HepG2 (cell line): ENCODE measurements around the gene NCCRP1. TPM values are rescaled to one million over a fixed set of nuclear protein-coding genes. Genes with fewer than 3 reads are reported as not detected.

Source experiments
- ATAC-seq: fragments of 200-7000 bp; cut with Tn5 transposase; 3 replicates; pipeline ENCODE4 v1.9.1; 2020; ENCODE audit warnings: mild to moderate bottlenecking, moderate library complexity
- BruUV-seq: library from RNA; stranded (reverse); fragments of 400-500 nt; replicated peaks from 2 replicates; lab custom pipeline; 2021; lab: Mats Ljungman, UMichigan
- CTCF ChIA-PET: fragments of 300-600 bp; formaldehyde crosslinking; extraction: SDS; loops from one replicate; lab custom pipeline; 2021; ENCODE audit warnings: low total read pairs, inconsistent platforms, low intra/inter-chr PET ratio; lab: Yijun Ruan, JAX
- POLR2A ChIA-PET: fragments of 350-600 bp; sonication (Branson Sonifier 250); formaldehyde crosslinking; loops from one replicate; lab custom pipeline; 2020; ENCODE audit warnings: antibody characterized with exemption, inconsistent platforms; lab: Yijun Ruan, JAX
- DNase-seq: peaks from one replicate; pipeline ENCODE4 v3.0.0-alpha.2; 2015; ENCODE audit warnings: low spot score
- FAIRE-seq: peaks from 3 replicates; lab custom pipeline; 2011; peaks lifted over from hg19 to GRCh38; lab: Jason Lieb, UNC
- H2AFZ ChIP-seq: one replicate; pipeline ENCODE4 v1.6.1; 2011; ENCODE audit warnings: low read length, inconsistent platforms
- H3K27ac ChIP-seq: fragments of 300-600 bp; 3 replicates; pipeline ENCODE4 v1.8.0; 2011; ENCODE audit warnings: mixed run types, mild to moderate bottlenecking, mixed read lengths, low read length, inconsistent platforms; ENCODE audit not compliant: insufficient read depth; ENCODE audit errors: extremely low read length
- H3K27me3 ChIP-seq, 2 experiments: fragments of 200-600 bp in 1 of 2; 2 replicates in 1 of 2; 3 replicates in 1 of 2; pipeline versions ENCODE4 v1.6.0 to v1.8.0; 2011; ENCODE audit warnings: low read length in 2 of 2, mild to moderate bottlenecking in 2 of 2, moderate library complexity in 2 of 2, inconsistent platforms in 1 of 2; ENCODE audit not compliant: insufficient read depth in 2 of 2, control insufficient read depth in 1 of 2
- H3K36me3 ChIP-seq, 2 experiments: fragments of 200-600 bp in 1 of 2; replicated peaks in 1 of 2; 2 replicates in 1 of 2; 3 replicates in 1 of 2; pipeline versions ENCODE4 v1.5.1 to v1.8.0; 2011; ENCODE audit warnings: low read length in 2 of 2, inconsistent platforms in 1 of 2; ENCODE audit not compliant: insufficient read depth in 2 of 2, control insufficient read depth in 1 of 2
- H3K4me1 ChIP-seq: 2 replicates; pipeline ENCODE4 v1.5.1; 2012; ENCODE audit warnings: low read length, inconsistent platforms; ENCODE audit not compliant: insufficient read depth
- H3K4me2 ChIP-seq: 2 replicates; pipeline ENCODE4 v1.6.0; 2011; ENCODE audit warnings: low read depth, low read length, inconsistent platforms
- H3K4me3 ChIP-seq, 3 experiments: fragments of 200-600 bp in 1 of 3; sonication (generic), shearing (Covaris generic) in 1 of 3; replicated peaks in 1 of 3; 2 replicates each; pipeline ENCODE4 v1.5.1; 2011 to 2016; ENCODE audit warnings: low read length in 3 of 3, inconsistent platforms in 2 of 3, low read depth in 2 of 3, mild to moderate bottlenecking in 2 of 3, control low read depth in 1 of 3, mixed read lengths in 1 of 3; ENCODE audit not compliant: insufficient read depth in 1 of 3
- H3K79me2 ChIP-seq: one replicate; pipeline ENCODE4 v1.6.1; 2011; ENCODE audit warnings: low read length, inconsistent platforms; ENCODE audit not compliant: insufficient read depth
- H3K9ac ChIP-seq: 2 replicates; pipeline ENCODE4 v1.6.0; 2011; ENCODE audit warnings: mild to moderate bottlenecking, low read depth, low read length, inconsistent platforms; ENCODE audit not compliant: insufficient read depth
- H3K9me3 ChIP-seq: 2 replicates; pipeline ENCODE4 v1.5.1; 2012; ENCODE audit warnings: mild to moderate bottlenecking, low read length
- H4K20me1 ChIP-seq: 2 replicates; pipeline ENCODE4 v1.6.0; 2011; ENCODE audit warnings: inconsistent platforms, mild to moderate bottlenecking, low read length, moderate library complexity; ENCODE audit not compliant: insufficient read depth
- CSRNP2 ChIP-seq: sonication (generic); formaldehyde crosslinking; conservative IDR thresholded peaks from 2 replicates; pipeline ENCODE4 v1.8.0; 2022; ENCODE audit warnings: low read depth, missing genetic modification reagents
- HOXA5 ChIP-seq: sonication (generic); formaldehyde crosslinking; IDR thresholded peaks from 2 replicates; pipeline ENCODE4 v1.4.0; 2020; ENCODE audit warnings: missing genetic modification reagents
- IRX3 ChIP-seq: sonication (generic); formaldehyde crosslinking; IDR thresholded peaks from 2 replicates; pipeline ENCODE4 v1.8.1; 2023; ENCODE audit warnings: mild to moderate bottlenecking, low read depth, missing genetic modification reagents, borderline replicate concordance
- ISX ChIP-seq: sonication (generic); formaldehyde crosslinking; conservative IDR thresholded peaks from 2 replicates; pipeline ENCODE4 v1.5.0; 2020; ENCODE audit warnings: missing genetic modification reagents
- RXRB ChIP-seq: IDR thresholded peaks from 2 replicates; pipeline ENCODE4 v1.6.1; 2016; ENCODE audit warnings: borderline replicate concordance, missing genetic modification reagents, missing compliant biosample characterization
- SP4 ChIP-seq: sonication (generic); formaldehyde crosslinking; IDR thresholded peaks from 2 replicates; pipeline ENCODE4 v1.8.1; 2023; ENCODE audit warnings: mild to moderate bottlenecking, missing genetic modification reagents
- SRSF9 ChIP-seq: fragments of 200-400 bp; formaldehyde crosslinking; IDR thresholded peaks from 2 replicates; pipeline ENCODE4 v1.6.1; 2018; ENCODE audit warnings: borderline replicate concordance, mild to moderate bottlenecking, low read depth, low read length; ENCODE audit not compliant: insufficient read depth, poor library complexity, severe bottlenecking
- SUZ12 ChIP-seq: fragments of 150-350 bp; IDR thresholded peaks from 2 replicates; pipeline ENCODE4 v1.6.1; 2014; ENCODE audit warnings: low read depth, low read length
- TAF1 ChIP-seq: sonication (generic); formaldehyde crosslinking; IDR thresholded peaks from 2 replicates; pipeline ENCODE4 v1.4.0; 2020; ENCODE audit warnings: missing genetic modification reagents
- TARDBP ChIP-seq: sonication (generic); formaldehyde crosslinking; IDR thresholded peaks from 2 replicates; pipeline ENCODE4 v1.8.0; 2022; ENCODE audit warnings: mild to moderate bottlenecking, missing genetic modification reagents
- TMF1 ChIP-seq: sonication (generic); formaldehyde crosslinking; IDR thresholded peaks from 2 replicates; pipeline ENCODE4 v1.8.1; 2022; ENCODE audit warnings: low read depth, missing genetic modification reagents
- ZMAT5 ChIP-seq: sonication (generic); formaldehyde crosslinking; IDR thresholded peaks from 2 replicates; pipeline ENCODE4 v1.5.0; 2020; ENCODE audit warnings: mild to moderate bottlenecking, low read depth, missing genetic modification reagents, borderline replicate concordance
- ZNF180 ChIP-seq: sonication (generic); formaldehyde crosslinking; IDR thresholded peaks from 2 replicates; pipeline ENCODE4 v1.4.0; 2020; ENCODE audit warnings: low read depth, missing genetic modification reagents, borderline replicate concordance
- ZNF3 ChIP-seq: IDR thresholded peaks from 2 replicates; pipeline ENCODE4 v1.7.0; 2017; ENCODE audit warnings: inconsistent platforms
- ZNF83 ChIP-seq: sonication (generic); formaldehyde crosslinking; IDR thresholded peaks from 2 replicates; pipeline ENCODE4 v1.4.0; 2020; ENCODE audit warnings: missing genetic modification reagents, mild to moderate bottlenecking, borderline replicate concordance
- WGBS: methylation state at CpG from one replicate; pipeline ENCODE4 v1.1.6; 2017; ENCODE audit warnings: low lambda C conversion rate; 5-methylcytosine and 5-hydroxymethylcytosine counted together
- in situ Hi-C: cut with HindIII; loops from 2 replicates; pipeline ENCODE4 v1.10.0; 2017; ENCODE audit warnings: low pct_unique_long_range_greater_than_20kb; ENCODE audit not compliant: extremely low pct_ligation_motif_present
- intact Hi-C: fragments of 100-400 bp; cut with micrococcal nuclease; formaldehyde crosslinking; loops from one replicate; pipeline ENCODE4 v1.10.0; 2022; ENCODE audit not compliant: unreplicated experiment
- polyA plus RNA-seq, 8 experiments: library from polyadenylated mRNA; depleted of rRNA in 3 of 8; stranded (reverse) in 7 of 8; unstranded in 1 of 8; fragments of >200 nt; fragmentation: Illumina TruSeq in 4 of 8; extraction: Trizol in 4 of 8; gene quantifications; 2 replicates each; pipeline versions ENCODE4 v1.2.1 to v1.2.3, GENCODE V29; 2011 to 2016; ENCODE audit warnings: low read depth in 4 of 8, missing spikeins in 1 of 8, mixed read lengths in 1 of 8; ENCODE audit not compliant: insufficient read depth in 1 of 8
- total RNA-seq, 5 experiments: library from RNA; depleted of rRNA; stranded (reverse); fragments of >200 nt; fragmentation: Illumina TruSeq; extraction: Trizol; gene quantifications; 2 replicates each; pipeline ENCODE4 v1.2.3, GENCODE V29; 2016; ENCODE audit warnings: low read depth in 1 of 5
- TF ChIP-seq, protein P1 (sequence below): sonication (generic); formaldehyde crosslinking; IDR thresholded peaks from 2 replicates; pipeline ENCODE4 v1.8.1; 2023; ENCODE audit warnings: mild to moderate bottlenecking, inconsistent platforms, moderate library complexity, missing genetic modification reagents, borderline replicate concordance

The NCCRP1 gene
- total and polyA plus RNA-seq, 2 of the 13 experiments (the other 11 are each of a cell fraction or from before 2014, with no cell fraction given), result not detected

DNA sequence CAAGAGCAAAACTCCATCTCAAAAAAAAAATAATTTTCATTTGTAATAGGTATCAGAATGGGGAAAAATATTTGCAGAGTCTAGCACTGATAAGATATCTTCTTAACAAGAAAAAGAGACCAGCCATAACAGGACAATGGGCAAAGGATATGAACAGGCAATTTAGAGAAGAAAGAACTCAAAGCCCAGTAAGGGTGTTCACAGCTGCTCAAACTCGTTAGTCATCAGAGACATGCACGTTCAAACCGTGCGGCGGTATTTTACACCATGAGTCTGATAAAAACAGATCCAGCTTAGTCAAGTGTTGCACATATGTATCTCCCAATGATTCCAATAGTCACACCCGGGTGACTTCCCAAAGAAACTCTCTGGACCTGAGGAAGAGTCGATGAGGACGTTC is 13.7 kb upstream of the NCCRP1 start:
- ChIA-PET POLR2A (no interaction called here), CTCF (no interaction called here)
- intact Hi-C loops, result loop anchor here (10.0 kb wide), 1 partner anchor 218 kb away; no protein-coding TSS in a partner anchor

DNA sequence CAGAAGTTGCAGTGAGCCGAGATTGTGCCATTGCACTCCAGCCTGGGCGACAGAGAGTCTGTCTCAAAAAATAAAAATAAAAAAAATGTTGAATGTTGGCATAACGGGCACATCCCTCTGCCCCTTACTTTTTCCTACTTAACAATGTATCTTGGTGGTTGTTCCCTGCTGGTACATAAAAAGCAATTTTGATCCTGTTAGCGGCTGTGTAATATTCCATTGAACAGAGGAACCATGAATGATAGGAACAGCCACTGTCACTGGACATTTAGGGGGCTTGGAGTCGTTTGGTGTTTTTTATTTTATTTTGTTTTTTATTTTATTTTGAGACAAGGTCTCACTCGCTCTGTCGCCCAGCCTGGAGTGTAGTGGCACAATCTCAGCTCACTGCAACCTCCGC is 10.4 kb upstream of the NCCRP1 start:
- Histone ChIP-seq H3K4me1 (peaks cover 22% of the 10 kb centered on the region), H3K27ac (no peak overlapping the region), H3K9ac (no peak overlapping the region), H3K4me3 (no peak overlapping the region), H3K79me2 (no peaks in the 10 kb centered on the region), H3K4me2 (no peak overlapping the region), H4K20me1 (no peaks in the 10 kb centered on the region), H3K27me3 (peaks cover 0 to 5% of the 10 kb centered on the region in 2 experiments; a peak in 1 of 5 replicates), H3K36me3 (no peaks in the 10 kb centered on the region), H3K9me3 (no peaks in the 10 kb centered on the region), H2AFZ (no peak overlapping the region)
- no TSS peak for BruUV-seq
- ATAC-seq (no peak), DNase-seq (no peak), FAIRE-seq (no peak)
- intact Hi-C loops (loop anchor here (10.0 kb wide), 1 partner anchor 222 kb away; no protein-coding TSS in a partner anchor), in situ Hi-C loops (no loop called here)
- POLR2A ChIA-PET, result no interaction called here
- CTCF ChIA-PET, result interaction anchor here (2.9 kb wide), 1 partner anchor 64 kb away, joined by 25 read pairs; no protein-coding TSS in a partner anchor
- 70% methylated on average over 8 of the region's 8 CpGs for WGBS
- TF ChIP-seq HOXA5 (CRISPR knock-in tag), result no peak
- TF ChIP-seq ZNF180 (CRISPR knock-in tag), result no peak
- TF ChIP-seq TMF1, result no peak
- TF ChIP-seq ZNF3 (CRISPR knock-in tag), result no peak
- no peak for TF ChIP-seq TAF1 (CRISPR knock-in tag)
- TF ChIP-seq CSRNP2 (CRISPR knock-in tag), result no peak
- no peak for TF ChIP-seq SUZ12
- TF ChIP-seq TARDBP, result no peak
- TF ChIP-seq ISX (CRISPR knock-in tag), result no peak
- TF ChIP-seq IRX3 (CRISPR knock-in tag), result no peak
- no peak for TF ChIP-seq SRSF9
- no peak for TF ChIP-seq RXRB (CRISPR knock-in tag)
- no peak for TF ChIP-seq SP4 (CRISPR knock-in tag)

More for the DNA sequence above, 13.7 kb upstream of the NCCRP1 start:
- no peaks in the 10 kb centered on the region for H4K20me1 ChIP-seq
- H3K79me2 ChIP-seq, result no peaks in the 10 kb centered on the region
- no peaks in the 10 kb centered on the region for H3K9me3 ChIP-seq
- H3K9ac ChIP-seq, result no peak overlapping the region
- no peak overlapping the region for H2AFZ ChIP-seq
- no peak for DNase-seq
- no peak overlapping the region for H3K4me2 ChIP-seq
- WGBS, result 73% methylated on average over 8 of the region's 8 CpGs
- peaks cover 0 to 6% of the 10 kb centered on the region in 2 experiments; a peak in 2 of 5 replicates for H3K36me3 ChIP-seq
- no peak for ATAC-seq
- H3K27me3 ChIP-seq, result no peaks in the 10 kb centered on the region; a peak in 1 of 5 replicates
- TF ChIP-seq, protein P1, sequence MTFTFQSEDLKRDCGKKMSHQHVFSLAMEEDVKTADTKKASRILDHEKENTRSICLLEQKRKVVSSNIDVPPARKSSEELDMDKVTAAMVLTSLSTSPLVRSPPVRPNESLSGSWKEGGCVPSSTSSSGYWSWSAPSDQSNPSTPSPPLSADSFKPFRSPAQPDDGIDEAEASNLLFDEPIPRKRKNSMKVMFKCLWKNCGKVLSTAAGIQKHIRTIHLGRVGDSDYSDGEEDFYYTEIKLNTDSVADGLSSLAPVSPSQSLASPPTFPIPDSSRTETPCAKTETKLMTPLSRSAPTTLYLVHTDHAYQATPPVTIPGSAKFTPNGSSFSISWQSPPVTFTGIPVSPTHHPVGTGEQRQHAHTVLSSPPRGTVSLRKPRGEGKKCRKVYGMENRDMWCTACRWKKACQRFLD (CRISPR knock-in tag), result no peak
- TF ChIP-seq ZNF83 (CRISPR knock-in tag), result no peak
- TF ChIP-seq ZMAT5 (CRISPR knock-in tag), result no peak
- H3K27ac ChIP-seq, result no peak overlapping the region
- BruUV-seq, result no TSS peak
- no peak overlapping the region for H3K4me3 ChIP-seq
- no peak for FAIRE-seq
- H3K4me1 ChIP-seq, result peaks cover 23% of the 10 kb centered on the region
- in situ Hi-C loops, result loop anchor here (5.0 kb wide), 1 partner anchor 61 kb away; no protein-coding TSS in a partner anchor
